GM18505 (cell line): ENCODE measurements around the gene C1orf50.

Source experiments
- ATAC-seq: cut with Tn5 transposase; IDR thresholded peaks from one replicate; pipeline ENCODE4 v1.9.1; 2021; ENCODE audit not compliant: unreplicated experiment
- POLR2A ChIP-seq: IDR thresholded peaks from 4 replicates; pipeline ENCODE4 v1.6.1; 2011; ENCODE audit warnings: borderline replicate concordance; ENCODE audit not compliant: insufficient read depth, insufficient read length; ENCODE audit errors: extremely low read depth

C1orf50 gene

GRCh38 chr1:42762269-42762668, 4.8 kb upstream of the C1orf50 start:
- no peak for ATAC-seq
- no peak for TF ChIP-seq POLR2A

DNA sequence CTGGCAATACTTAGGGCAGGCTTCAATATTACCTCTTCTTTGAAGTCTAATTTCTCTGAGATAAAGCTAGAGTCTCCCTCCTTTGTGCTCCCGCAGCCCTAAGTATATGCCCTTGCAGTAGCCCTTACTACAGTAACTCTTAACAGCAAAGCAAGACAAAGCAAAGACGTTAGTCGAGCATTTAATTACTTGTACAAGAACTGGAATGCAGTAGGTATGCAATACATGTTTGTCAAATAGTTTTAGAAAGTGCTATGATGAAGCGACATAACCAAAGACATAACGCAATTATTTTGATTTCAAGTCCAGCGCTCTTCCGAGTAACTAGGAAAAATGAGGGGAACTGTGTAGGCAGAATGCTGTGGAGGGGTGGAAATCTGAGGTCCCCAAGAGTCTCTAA, 1.8 kb upstream of the C1orf50 start:
- no peak for TF ChIP-seq POLR2A
- no peak for ATAC-seq

DNA sequence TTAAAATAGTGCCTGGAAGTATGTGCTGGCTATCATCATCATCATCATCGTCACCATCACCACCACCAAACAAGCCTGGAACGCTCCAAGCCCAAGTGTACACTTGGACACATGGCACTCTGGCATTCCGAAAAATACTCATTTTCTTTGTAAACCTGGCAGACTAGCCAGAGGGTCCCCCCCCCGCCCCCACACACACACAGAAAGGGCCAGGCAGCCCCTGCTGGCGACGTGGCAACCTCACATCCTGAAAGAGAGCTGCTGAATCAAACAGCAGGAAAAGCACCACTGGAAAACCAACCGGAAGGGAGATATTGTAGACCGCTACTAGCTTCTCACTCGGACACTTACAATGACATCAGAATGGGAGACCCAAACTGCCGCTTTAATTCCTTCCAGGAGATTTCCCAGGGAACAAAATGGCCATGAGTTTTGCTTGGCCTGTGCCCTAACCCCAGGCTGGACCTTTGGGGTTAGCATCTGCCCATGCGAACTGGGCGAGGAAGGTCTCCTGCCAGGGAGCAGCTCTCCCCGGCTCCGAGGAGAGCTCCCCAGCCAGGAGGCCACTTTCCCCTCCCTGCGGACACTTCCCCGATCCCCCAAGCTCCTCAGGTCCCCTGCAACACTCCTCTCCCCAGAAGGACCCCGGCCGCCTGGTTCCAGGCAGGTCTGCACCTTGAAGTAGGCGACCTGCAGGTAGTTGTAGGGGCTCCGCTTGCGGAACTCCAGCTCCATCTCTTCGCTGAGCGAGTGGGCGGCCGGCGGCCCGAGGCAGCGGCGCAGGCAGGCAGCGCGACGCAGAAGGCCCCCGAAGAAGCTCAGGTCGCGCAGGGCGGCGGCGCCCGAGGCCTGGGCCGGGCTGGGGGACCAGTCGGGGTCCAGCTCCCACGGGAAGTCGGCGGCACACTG, 963 bp upstream of the C1orf50 start:
- peak; percentile 22 for ATAC-seq
- TF ChIP-seq POLR2A = no peak

DNA sequence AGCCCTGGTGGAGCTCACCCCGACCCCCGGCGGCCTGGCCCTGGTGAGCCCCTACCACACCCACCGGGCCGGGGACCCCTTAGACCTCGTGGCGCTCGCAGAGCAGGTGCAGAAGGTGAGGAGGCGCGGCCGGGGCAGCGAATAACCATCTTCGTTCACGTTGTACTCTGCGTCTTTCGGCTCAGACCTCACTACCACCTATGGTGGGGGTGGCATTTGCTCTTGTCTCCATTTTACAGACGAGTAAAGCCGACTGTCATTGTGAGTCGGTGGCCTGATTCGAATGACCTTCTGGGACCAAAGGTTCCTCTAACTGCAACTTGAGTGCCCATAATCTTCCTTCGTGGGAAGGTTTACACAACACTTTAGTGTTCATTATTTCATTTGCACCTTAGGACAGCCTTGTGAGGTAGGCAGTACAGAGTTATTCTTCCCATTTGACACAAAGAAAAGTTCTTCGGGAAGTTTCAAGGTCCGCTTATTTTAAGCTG, 506 bp downstream of the C1orf50 start:
- ATAC-seq = no peak
- no peak for TF ChIP-seq POLR2A

- TF ChIP-seq POLR2A = no peak
- no peak for ATAC-seq
These were observed 1.1 kb downstream of the C1orf50 start for GRCh38 chr1:42768172-42768571.

- ATAC-seq = no peak
- TF ChIP-seq POLR2A = no peak
These were observed 2.8 kb downstream of the C1orf50 start for GRCh38 chr1:42769811-42770210.

DNA sequence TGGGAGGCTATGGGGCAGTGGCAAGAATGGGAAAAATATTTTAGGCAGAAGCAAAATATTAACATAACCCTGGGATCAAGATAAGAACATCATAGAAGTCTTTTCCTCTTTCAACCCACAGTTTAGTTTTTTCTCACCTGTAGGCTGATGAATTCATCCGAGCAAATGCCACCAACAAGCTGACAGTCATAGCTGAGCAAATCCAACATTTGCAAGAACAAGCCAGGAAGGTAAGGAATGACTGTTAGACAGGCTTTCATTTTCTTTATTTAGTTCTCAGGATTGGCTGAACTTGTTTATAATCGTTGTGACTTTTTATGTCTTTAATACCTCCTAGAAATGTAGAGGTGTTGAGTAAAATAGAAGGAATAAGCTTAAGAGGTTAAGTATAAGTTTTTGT, 6.4 kb downstream of the C1orf50 start:
- TF ChIP-seq POLR2A = no peak
- no peak for ATAC-seq

GRCh38 chr1:42774928-42775526, 8.0 kb downstream of the C1orf50 start:
- no peak for TF ChIP-seq POLR2A
- ATAC-seq = no peak

GRCh38 chr1:42776502-42776901, 9.5 kb downstream of the C1orf50 start:
- no peak for TF ChIP-seq POLR2A

GRCh38 chr1:42777852-42778251, 10.8 kb downstream of the C1orf50 start:
- TF ChIP-seq POLR2A = no peak

More at GRCh38 chr1:42776502-42776901, 9.5 kb downstream of the C1orf50 start:
- ATAC-seq = no peak

GRCh38 chr1:42779725-42780124, 12.7 kb downstream of the C1orf50 start:
- TF ChIP-seq POLR2A = no peak
- ATAC-seq = no peak

More at GRCh38 chr1:42777852-42778251, 10.8 kb downstream of the C1orf50 start:
- ATAC-seq = no peak

- TF ChIP-seq POLR2A = no peak
- no peak for ATAC-seq
These were observed 13.1 kb downstream of the C1orf50 start for GRCh38 chr1:42780176-42780575.

DNA sequence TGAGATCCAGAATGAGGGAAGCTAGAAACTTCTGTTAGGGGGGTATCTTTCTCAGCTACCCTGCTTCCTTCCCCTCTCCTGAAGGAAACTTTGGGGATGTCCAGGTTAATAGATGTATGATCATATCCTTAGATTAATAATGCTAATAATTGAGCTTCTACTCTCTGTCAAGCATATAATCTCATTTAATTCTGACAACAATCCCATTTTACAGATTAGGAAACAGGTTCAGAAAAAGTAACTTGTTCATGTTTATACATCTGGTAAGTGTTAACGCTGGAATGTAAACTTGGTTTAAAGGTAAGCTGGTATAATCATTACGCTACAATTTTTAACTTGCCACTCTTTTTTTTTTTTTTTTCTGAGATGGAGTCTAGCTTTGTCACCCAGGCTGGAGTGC, 16.0 kb downstream of the C1orf50 start:
- ATAC-seq = no peak
- TF ChIP-seq POLR2A = no peak

DNA sequence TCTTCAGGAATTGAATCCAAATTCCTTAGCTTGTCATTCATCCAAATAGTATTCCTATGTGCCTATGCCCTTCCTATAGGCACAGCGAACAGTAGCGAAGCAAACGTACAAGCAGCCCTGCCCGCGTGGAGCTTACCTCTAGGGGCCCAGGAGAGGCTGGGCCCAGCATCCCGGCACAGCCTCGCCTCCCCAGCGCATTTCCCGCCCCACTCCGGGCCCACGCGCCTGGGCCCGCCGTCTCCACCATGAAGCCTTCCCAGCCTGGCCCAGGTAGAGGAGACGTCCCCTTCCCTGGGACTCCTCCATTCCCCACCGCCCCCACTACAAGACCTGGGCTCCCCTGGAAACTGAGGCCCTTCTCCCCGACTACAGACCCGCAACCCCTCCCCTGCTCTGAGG, 17.5 kb downstream of the C1orf50 start:
- TF ChIP-seq POLR2A = no peak
- no peak for ATAC-seq
